H1 (cell line): ENCODE data around the gene HS6ST2. TPM values are rescaled to one million over a fixed set of nuclear protein-coding genes. Genes with fewer than 3 reads are reported as not detected.

Source experiments
- CTCF ChIA-PET: fragments of 300-600 bp; sonication (Branson Sonifier 250); formaldehyde crosslinking; loops from one replicate; lab custom pipeline; 2021; ENCODE audit not compliant: partially characterized antibody; lab: Charles Lee
- POLR2A ChIA-PET: fragments of 300-600 bp; sonication (Branson Sonifier 250); formaldehyde crosslinking; loops from one replicate; lab custom pipeline; 2021; ENCODE audit warnings: inconsistent platforms; ENCODE audit not compliant: partially characterized antibody; lab: Charles Lee
- DNase-seq, 2 experiments: peaks; one replicate each; pipeline versions ENCODE4 v3.0.0 to v3.0.0-alpha.2; 2010 to 2022; ENCODE audit warnings: low spot score in 2 of 2, low read depth in 1 of 2, mixed read lengths in 1 of 2
- FAIRE-seq: peaks from 2 replicates; lab custom pipeline; 2011; peaks lifted over from hg19 to GRCh38; lab: Jason Lieb, UNC
- H2AFZ ChIP-seq: 2 replicates; pipeline ENCODE4 v1.8.1; 2012; ENCODE audit warnings: low read length, inconsistent platforms
- H2AK5ac ChIP-seq: 2 replicates; pipeline ENCODE4 v1.6.1; 2013; ENCODE audit warnings: low read depth, low read length
- H2BK120ac ChIP-seq: replicated peaks from 2 replicates; pipeline ENCODE3; 2013; ENCODE audit warnings: low read depth, low read length, inconsistent platforms
- H2BK12ac ChIP-seq: 2 replicates; pipeline ENCODE4 v1.6.1; 2013; ENCODE audit warnings: low read depth, low read length
- H2BK15ac ChIP-seq: 2 replicates; pipeline ENCODE4 v1.6.1; 2013; ENCODE audit warnings: low read length
- H2BK20ac ChIP-seq: 2 replicates; pipeline ENCODE4 v1.6.1; 2013; ENCODE audit warnings: low read length
- H2BK5ac ChIP-seq: 2 replicates; pipeline ENCODE4 v1.6.1; 2013; ENCODE audit warnings: low read depth, low read length
- H3K14ac ChIP-seq: 2 replicates; pipeline ENCODE4 v1.6.1; 2013; ENCODE audit warnings: inconsistent platforms; ENCODE audit not compliant: insufficient read length
- H3K18ac ChIP-seq: 2 replicates; pipeline ENCODE4 v1.6.1; 2013; ENCODE audit warnings: low read length; ENCODE audit errors: extremely low read depth
- H3K23ac ChIP-seq: 2 replicates; pipeline ENCODE4 v1.6.1; 2013; ENCODE audit warnings: inconsistent platforms; ENCODE audit not compliant: insufficient read length
- H3K23me2 ChIP-seq: 2 replicates; pipeline ENCODE4 v1.6.1; 2013; ENCODE audit warnings: low read depth, low read length
- H3K27ac ChIP-seq: 2 replicates; pipeline ENCODE4 v1.6.1; 2011; ENCODE audit warnings: low read depth, low read length, inconsistent platforms
- H3K27me3 ChIP-seq, 4 experiments: replicated peaks in 1 of 4; 1 replicate in 1 of 4; 2 replicates in 3 of 4; pipeline versions ENCODE4 v1.6.1 to v1.8.1; 2011 to 2013; ENCODE audit warnings: low read length in 3 of 4, mild to moderate bottlenecking in 3 of 4, inconsistent platforms in 2 of 4, mixed read lengths in 2 of 4, moderate library complexity in 1 of 4; ENCODE audit not compliant: control insufficient read depth in 3 of 4, insufficient read depth in 3 of 4; ENCODE audit errors: extremely low read depth in 1 of 4
- H3K36me3 ChIP-seq, 4 experiments: 2 replicates each; pipeline versions ENCODE4 v1.6.1 to v1.8.1; 2011 to 2013; ENCODE audit warnings: mild to moderate bottlenecking in 4 of 4, low read length in 3 of 4, moderate library complexity in 2 of 4, control low read depth in 1 of 4, inconsistent platforms in 1 of 4; ENCODE audit not compliant: insufficient read depth in 4 of 4, control insufficient read depth in 2 of 4
- H3K4ac ChIP-seq: replicated peaks from 2 replicates; pipeline ENCODE3; 2013; ENCODE audit warnings: low read length, low read depth, mixed read lengths, inconsistent platforms; ENCODE audit not compliant: insufficient read length
- H3K4me1 ChIP-seq, 4 experiments: replicated peaks in 1 of 4; 1 replicate in 1 of 4; 2 replicates in 3 of 4; pipeline versions ENCODE4 v1.6.1 to v1.8.1; 2011 to 2013; ENCODE audit warnings: low read length in 3 of 4, inconsistent platforms in 2 of 4, mixed read lengths in 1 of 4; ENCODE audit not compliant: insufficient read depth in 4 of 4, control insufficient read depth in 3 of 4
- H3K4me2 ChIP-seq, 2 experiments: 2 replicates each; pipeline versions ENCODE4 v1.6.1 to v1.8.1; 2011 to 2013; ENCODE audit warnings: low read depth in 2 of 2, low read length in 2 of 2, control low read depth in 1 of 2, inconsistent platforms in 1 of 2, mild to moderate bottlenecking in 1 of 2; ENCODE audit not compliant: insufficient read depth in 1 of 2
- H3K4me3 ChIP-seq, 4 experiments: fragments of 200-600, 300-600 bp in 1 of 4; sonication (generic), shearing (Covaris generic), sonication (Bioruptor Twin) in 1 of 4; 2 replicates each; pipeline versions ENCODE4 v1.5.1 to v1.8.1; 2011 to 2016; ENCODE audit warnings: low read length in 4 of 4, low read depth in 3 of 4, control low read depth in 2 of 4, inconsistent platforms in 2 of 4, mild to moderate bottlenecking in 2 of 4, mixed read lengths in 1 of 4, moderate library complexity in 1 of 4; ENCODE audit not compliant: insufficient read depth in 2 of 4; ENCODE audit errors: extremely low read depth in 1 of 4
- H3K56ac ChIP-seq: replicated peaks from 2 replicates; pipeline ENCODE3; 2013; ENCODE audit warnings: low read depth, mild to moderate bottlenecking, mixed read lengths, low read length, inconsistent platforms; ENCODE audit not compliant: insufficient read length
- H3K79me1 ChIP-seq: 2 replicates; pipeline ENCODE4 v1.6.1; 2013; ENCODE audit warnings: low read depth, low read length, control low read depth
- H3K79me2 ChIP-seq, 2 experiments: 2 replicates each; pipeline versions ENCODE4 v1.6.1 to v1.8.1; 2012 to 2013; ENCODE audit warnings: low read length in 2 of 2, mild to moderate bottlenecking in 2 of 2, inconsistent platforms in 1 of 2; ENCODE audit not compliant: insufficient read depth in 2 of 2, control insufficient read depth in 1 of 2
- H3K9ac ChIP-seq, 4 experiments: replicated peaks in 1 of 4; 1 replicate in 1 of 4; 2 replicates in 3 of 4; pipeline versions ENCODE4 v1.6.1 to v1.8.1; 2011 to 2013; ENCODE audit warnings: low read depth in 3 of 4, low read length in 3 of 4, control low read depth in 2 of 4, mild to moderate bottlenecking in 2 of 4, moderate library complexity in 2 of 4, inconsistent platforms in 1 of 4; ENCODE audit errors: extremely low read depth in 1 of 4
- H3K9me3 ChIP-seq, 2 experiments: 2 replicates each; pipeline versions ENCODE4 v1.6.1 to v1.8.1; 2012 to 2013; ENCODE audit warnings: mild to moderate bottlenecking in 2 of 2, moderate library complexity in 2 of 2, control low read depth in 1 of 2, inconsistent platforms in 1 of 2, low read depth in 1 of 2, low read length in 1 of 2, mixed read lengths in 1 of 2; ENCODE audit not compliant: insufficient read depth in 2 of 2
- H4K20me1 ChIP-seq, 2 experiments: replicated peaks in 1 of 2; 2 replicates each; pipeline versions ENCODE3 to v1.8.1; 2011 to 2013; ENCODE audit warnings: inconsistent platforms in 2 of 2, low read length in 2 of 2, mild to moderate bottlenecking in 1 of 2; ENCODE audit not compliant: insufficient read depth in 2 of 2, control insufficient read depth in 1 of 2
- H4K5ac ChIP-seq: 2 replicates; pipeline ENCODE4 v1.6.1; 2013; ENCODE audit warnings: low read length, low read depth, mixed read lengths, inconsistent platforms; ENCODE audit not compliant: insufficient read length
- H4K8ac ChIP-seq: 2 replicates; pipeline ENCODE4 v1.8.0; 2013; ENCODE audit warnings: mild to moderate bottlenecking, moderate library complexity, low read length, inconsistent platforms; ENCODE audit not compliant: insufficient read depth; ENCODE audit errors: extremely low read depth
- H4K91ac ChIP-seq: replicated peaks from 2 replicates; pipeline ENCODE3; 2013; ENCODE audit warnings: low read length, mixed read lengths, inconsistent platforms; ENCODE audit not compliant: insufficient read length
- BRCA1 ChIP-seq: IDR thresholded peaks from 2 replicates; pipeline ENCODE4 v1.6.1; 2012; ENCODE audit warnings: low read depth, low read length, improper control_type of control experiment
- CEBPB ChIP-seq: IDR thresholded peaks from 2 replicates; pipeline ENCODE4 v1.6.1; 2012; ENCODE audit warnings: low read depth, low read length
- CHD1 ChIP-seq: IDR thresholded peaks from 2 replicates; pipeline ENCODE4 v1.6.1; 2012; ENCODE audit warnings: low read depth, low read length, improper control_type of control experiment
- CREB1 ChIP-seq: IDR thresholded peaks from 2 replicates; pipeline ENCODE4 v1.6.1; 2012; ENCODE audit warnings: inconsistent platforms
- EP300 ChIP-seq, 2 experiments: IDR thresholded peaks; 1 replicate in 1 of 2; 2 replicates in 1 of 2; pipeline ENCODE4 v1.6.1; 2011 to 2012; ENCODE audit warnings: low read depth in 2 of 2, low read length in 2 of 2, mild to moderate bottlenecking in 2 of 2, borderline replicate concordance in 1 of 2, inconsistent platforms in 1 of 2, moderate library complexity in 1 of 2
- GTF2F1 ChIP-seq: IDR thresholded peaks from 2 replicates; pipeline ENCODE4 v1.6.1; 2012; ENCODE audit warnings: low read depth, low read length, improper control_type of control experiment, borderline replicate concordance
- JUND ChIP-seq: IDR thresholded peaks from 2 replicates; pipeline ENCODE4 v1.6.1; 2011; ENCODE audit warnings: mild to moderate bottlenecking, improper control_type of control experiment, low read length
- KDM1A ChIP-seq: fragments of 200-600, 300-600 bp; sonication (generic); IDR thresholded peaks from 2 replicates; pipeline ENCODE4 v1.7.1; 2016; ENCODE audit warnings: mild to moderate bottlenecking, low read length, borderline replicate concordance
- NRF1 ChIP-seq: IDR thresholded peaks from 2 replicates; pipeline ENCODE4 v1.6.1; 2011; ENCODE audit warnings: mild to moderate bottlenecking, low read depth, low read length, improper control_type of control experiment
- POU5F1 ChIP-seq: IDR thresholded peaks from 2 replicates; pipeline ENCODE4 v1.6.1; 2011; ENCODE audit warnings: low read depth, mild to moderate bottlenecking, low read length, moderate library complexity
- RBBP5 ChIP-seq: IDR thresholded peaks from 2 replicates; pipeline ENCODE4 v1.7.1; 2012; ENCODE audit warnings: low read depth, mild to moderate bottlenecking, inconsistent platforms, low read length, moderate library complexity, borderline replicate concordance
- SIX5 ChIP-seq: IDR thresholded peaks from 2 replicates; pipeline ENCODE4 v1.6.1; 2011; ENCODE audit warnings: mild to moderate bottlenecking, low read depth, low read length
- ZNF274 ChIP-seq: IDR thresholded peaks from 2 replicates; pipeline ENCODE4 v1.7.0; 2012; ENCODE audit warnings: low read length, borderline replicate concordance; ENCODE audit errors: extremely low read depth
- WGBS, 2 experiments: shearing (Covaris generic) in 1 of 2; methylation state at CpG; one replicate each; pipeline versions ENCODE4 v1.1.6 to v1.1.7; 2013 to 2015; ENCODE audit warnings: low lambda C conversion rate in 2 of 2, mixed read lengths in 2 of 2, inconsistent platforms in 1 of 2, low coverage in 1 of 2, missing lambda C conversion rate in 1 of 2; ENCODE audit not compliant: insufficient replicate concordance in 2 of 2, insufficient coverage in 1 of 2, insufficient read length in 1 of 2; ENCODE audit errors: extremely low coverage in 1 of 2, missing lambda C conversion rate in 1 of 2; 5-methylcytosine and 5-hydroxymethylcytosine counted together
- polyA plus RNA-seq, 7 experiments: library from polyadenylated mRNA; depleted of rRNA in 3 of 7; stranded (reverse) in 5 of 7; unstranded in 2 of 7; fragments of >200 nt in 5 of 7; fragments of 200-250 nt in 2 of 7; gene quantifications; 1 replicate in 5 of 7; 2 replicates in 1 of 7; 4 replicates in 1 of 7; pipeline versions ENCODE4 v1.2.1 to v1.2.3, GENCODE V29; 2011 to 2013; ENCODE audit warnings: missing spikeins in 2 of 7, mixed read lengths in 2 of 7
- total RNA-seq: library from RNA; stranded (reverse); fragmentation: NEBNext Ultra II Directional; extraction: Animal tissue kit (Norgen Biotek cat#: 25700); gene quantifications from 2 replicates; pipeline ENCODE4 v1.2.1, GENCODE V29; 2021
- TF ChIP-seq, protein P1 (sequence below): IDR thresholded peaks from 2 replicates; pipeline ENCODE4 v1.6.1; 2012; ENCODE audit warnings: low read length, inconsistent platforms

Gene HS6ST2
- total and polyA plus RNA-seq, 2 of the 8 experiments (the other 6 are each of a cell fraction or from before 2014, with no cell fraction given): 3.9 TPM

DNA sequence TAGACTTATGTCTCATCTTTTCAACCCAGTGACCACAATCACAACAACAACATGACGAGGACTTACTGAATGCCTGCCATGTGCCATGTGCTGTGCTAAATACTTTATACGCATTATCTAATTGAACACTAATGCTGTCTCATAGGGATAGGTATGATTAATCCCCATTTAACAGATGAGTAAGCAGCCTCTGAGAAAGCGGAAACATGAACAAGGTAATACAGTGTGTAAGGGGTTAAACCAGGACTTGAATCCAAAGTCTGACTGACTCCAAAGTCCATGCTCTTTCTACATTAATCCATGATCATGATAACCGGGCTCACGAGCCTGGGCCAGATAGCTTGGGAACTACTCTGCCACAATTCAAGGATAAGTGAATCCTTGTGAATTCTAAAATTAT lies 364.3 kb downstream of the HS6ST2 start:
- Histone ChIP-seq H2AK5ac (no peak overlapping the region), H3K4me1 (no peaks in the 10 kb centered on the region), H4K20me1 (no peaks in the 10 kb centered on the region), H3K9me3 (no peaks in the 10 kb centered on the region), H2BK120ac (no peak overlapping the region), H2BK12ac (no peak overlapping the region), H3K79me2 (no peaks in the 10 kb centered on the region), H3K14ac (no peak overlapping the region), H3K4me2 (no peak overlapping the region), H3K79me1 (no peaks in the 10 kb centered on the region), H3K27me3 (no peaks in the 10 kb centered on the region), H3K23me2 (no peaks in the 10 kb centered on the region), H4K5ac (no peak overlapping the region), H2BK20ac (no peak overlapping the region), H2BK5ac (no peak overlapping the region), H3K56ac (no peak overlapping the region), H3K23ac (no peak overlapping the region), H3K4me3 (no peak overlapping the region), H2AFZ (no peak overlapping the region), H4K8ac (no peak overlapping the region), H3K4ac (no peak overlapping the region), H3K9ac (no peak overlapping the region), H3K18ac (no peak overlapping the region), H4K91ac (no peak overlapping the region), H3K27ac (no peak overlapping the region), H3K36me3 (no peaks in the 10 kb centered on the region), H2BK15ac (no peak overlapping the region)
- FAIRE-seq: no peak
- no peak for DNase-seq
- ChIA-PET POLR2A (no interaction called here), CTCF (interaction anchor here (1.2 to 1.8 kb wide), 2 partner anchors 9 to 71 kb away, joined by 3 to 5 read pairs; no protein-coding TSS in a partner anchor)
- 84% methylated on average over 5 of the region's 5 CpGs; no CpG with 5 or more reads in 1 of the 2 experiments for WGBS, 2 experiments
- no peak for TF ChIP-seq RBBP5
- TF ChIP-seq ZNF274: no peak
- TF ChIP-seq, protein P1, sequence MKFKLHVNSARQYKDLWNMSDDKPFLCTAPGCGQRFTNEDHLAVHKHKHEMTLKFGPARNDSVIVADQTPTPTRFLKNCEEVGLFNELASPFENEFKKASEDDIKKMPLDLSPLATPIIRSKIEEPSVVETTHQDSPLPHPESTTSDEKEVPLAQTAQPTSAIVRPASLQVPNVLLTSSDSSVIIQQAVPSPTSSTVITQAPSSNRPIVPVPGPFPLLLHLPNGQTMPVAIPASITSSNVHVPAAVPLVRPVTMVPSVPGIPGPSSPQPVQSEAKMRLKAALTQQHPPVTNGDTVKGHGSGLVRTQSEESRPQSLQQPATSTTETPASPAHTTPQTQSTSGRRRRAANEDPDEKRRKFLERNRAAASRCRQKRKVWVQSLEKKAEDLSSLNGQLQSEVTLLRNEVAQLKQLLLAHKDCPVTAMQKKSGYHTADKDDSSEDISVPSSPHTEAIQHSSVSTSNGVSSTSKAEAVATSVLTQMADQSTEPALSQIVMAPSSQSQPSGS: no peak
- TF ChIP-seq SIX5: no peak
- no peak for TF ChIP-seq NRF1
- TF ChIP-seq POU5F1: no peak
- no peak for TF ChIP-seq GTF2F1
- no peak for TF ChIP-seq CEBPB
- TF ChIP-seq BRCA1: no peak
- TF ChIP-seq KDM1A: no peak
- no peak for TF ChIP-seq CHD1
- TF ChIP-seq CREB1: no peak
- no peak for TF ChIP-seq JUND
- TF ChIP-seq EP300 (IDR thresholded peaks at IDR 0.05; ENCODE audit: borderline replicate concordance in 1 of 2, low read depth in 2 of 2, low read length in 2 of 2): no peak
